ENCODE measurements around the gene CSAD.

- TF ChIP-seq CTCF (conservative IDR thresholded peaks at IDR 0.05; ENCODE audit: low read depth in 2 of 2), result no peak
- no peak for TF ChIP-seq POLR2AphosphoS5 (IDR thresholded peaks at IDR 0.05; ENCODE audit: low read depth)
- TF ChIP-seq ETS1 (IDR thresholded peaks at IDR 0.05), result no peak
- no peak for TF ChIP-seq EZH2 (IDR thresholded peaks at IDR 0.05; ENCODE audit: low read depth, unreplicated experiment)
Observed at GRCh38 chr12:53122961-53123468, 57.7 kb downstream of the CSAD start.
